Endodermal cell (in vitro differentiated cells): Measurements from ENCODE around the gene CASZ1. TPM values are rescaled to one million over a fixed set of nuclear protein-coding genes. Genes with fewer than 3 reads are reported as not detected.

ENCODE experiments used
- DNase-seq: peaks from one replicate; pipeline ENCODE4 v3.0.0-alpha.2; 2017
- H3K27ac ChIP-seq: 2 replicates; pipeline ENCODE4 v1.5.1; 2013; ENCODE audit warnings: mild to moderate bottlenecking, low read depth, low read length, moderate library complexity
- H3K27me3 ChIP-seq: 2 replicates; pipeline ENCODE4 v1.6.1; 2013; ENCODE audit warnings: mild to moderate bottlenecking, low read length, moderate library complexity; ENCODE audit not compliant: insufficient read depth, control insufficient read depth, poor library complexity, severe bottlenecking
- H3K36me3 ChIP-seq: 2 replicates; pipeline ENCODE4 v1.7.0; 2013; ENCODE audit warnings: mild to moderate bottlenecking, low read length, moderate library complexity; ENCODE audit not compliant: control insufficient read depth, insufficient read depth
- H3K4me1 ChIP-seq: one replicate; pipeline ENCODE4 v1.7.0; 2013; ENCODE audit warnings: low read length; ENCODE audit not compliant: control insufficient read depth, insufficient read depth
- H3K4me3 ChIP-seq: 2 replicates; pipeline ENCODE4 v1.5.1; 2013; ENCODE audit warnings: mild to moderate bottlenecking, low read length, moderate library complexity
- H3K9ac ChIP-seq: 2 replicates; pipeline ENCODE4 v1.6.1; 2013; ENCODE audit warnings: mild to moderate bottlenecking, low read length, moderate library complexity; ENCODE audit not compliant: poor library complexity, severe bottlenecking; ENCODE audit errors: extremely low read depth
- H3K9me3 ChIP-seq: 2 replicates; pipeline ENCODE4 v1.6.1; 2013; ENCODE audit warnings: mild to moderate bottlenecking, low read length, moderate library complexity; ENCODE audit not compliant: control insufficient read depth
- H3K27ac Mint-ChIP-seq: 2 replicates; pipeline ENCODE4 v1.8.0; 2020; ENCODE audit warnings: mixed read lengths
- H3K27me3 Mint-ChIP-seq: 2 replicates; pipeline ENCODE4 v1.8.0; 2021; ENCODE audit warnings: mild to moderate bottlenecking, mixed read lengths; ENCODE audit not compliant: insufficient read depth
- H3K36me3 Mint-ChIP-seq: 2 replicates; pipeline ENCODE4 v1.8.0; 2020; ENCODE audit warnings: low read depth, mixed read lengths
- H3K4me1 Mint-ChIP-seq: 2 replicates; pipeline ENCODE4 v1.8.0; 2020; ENCODE audit warnings: mixed read lengths
- H3K4me3 Mint-ChIP-seq: 2 replicates; pipeline ENCODE4 v1.8.0; 2020; ENCODE audit warnings: mild to moderate bottlenecking, moderate library complexity, mixed read lengths
- H3K9me3 Mint-ChIP-seq: 2 replicates; pipeline ENCODE4 v1.8.0; 2020; ENCODE audit warnings: mild to moderate bottlenecking, mixed read lengths
- CTCF ChIP-seq: fragments of 200-600 bp; sonication (generic); conservative IDR thresholded peaks from 2 replicates; pipeline ENCODE4 v1.5.0; 2021; ENCODE audit warnings: antibody characterized with exemption, mild to moderate bottlenecking
- WGBS, 2 experiments: methylation state at CpG; one replicate each; pipeline versions ENCODE4 v1.1.5 to v1.1.7; 2013; ENCODE audit warnings: missing lambda C conversion rate in 2 of 2, mixed read lengths in 1 of 2; ENCODE audit not compliant: insufficient coverage in 1 of 2, insufficient read length in 1 of 2; 5-methylcytosine and 5-hydroxymethylcytosine counted together
- total RNA-seq, 2 donors: library from RNA; stranded (reverse); fragmentation: NEBNext Ultra II Directional in 1 of 2; extraction: Animal tissue kit (Norgen Biotek cat#: 25700) in 1 of 2; gene quantifications; 2 replicates in 1 of 2; 3 replicates in 1 of 2; pipeline ENCODE4 v1.2.1, GENCODE V29; 2021

The CASZ1 gene
- total RNA-seq, 2 donors from 2014 or later = 3.5 to 5.9 TPM

GRCh38 chr1:10685196-10685807 is 111.1 kb downstream of the CASZ1 start:
- WGBS, 2 experiments = 87 to 91% methylated on average over 6 to 15 of the region's 15 CpGs
- DNase-seq = no peak
- Mint-ChIP-seq H3K4me3 (no peak overlapping the region), H3K27ac (no peak overlapping the region), H3K9me3 (no peaks in the 10 kb centered on the region), H3K27me3 (no peaks in the 10 kb centered on the region), H3K4me1 (peaks cover 37% of the 10 kb centered on the region), H3K36me3 (no peaks in the 10 kb centered on the region)
- H3K27me3 ChIP-seq = no peaks in the 10 kb centered on the region
- H3K4me1 ChIP-seq = peaks cover 21% of the 10 kb centered on the region
- H3K27ac ChIP-seq = peak overlapping the region; percentile 38
- no peaks in the 10 kb centered on the region for H3K9me3 ChIP-seq
- no peaks in the 10 kb centered on the region for H3K36me3 ChIP-seq
- H3K9ac ChIP-seq = no peak overlapping the region
- no peak for TF ChIP-seq CTCF
- H3K4me3 ChIP-seq = no peak overlapping the region

GRCh38 chr1:10684221-10684620 is 112.2 kb downstream of the CASZ1 start:
- Mint-ChIP-seq H3K4me3 (no peak overlapping the region), H3K9me3 (no peaks in the 10 kb centered on the region), H3K27ac (no peak overlapping the region), H3K4me1 (peaks cover 42% of the 10 kb centered on the region), H3K27me3 (no peaks in the 10 kb centered on the region), H3K36me3 (no peaks in the 10 kb centered on the region)
- no peak overlapping the region for H3K4me3 ChIP-seq
- no peak overlapping the region for H3K9ac ChIP-seq
- H3K27me3 ChIP-seq = no peaks in the 10 kb centered on the region
- peaks cover 22% of the 10 kb centered on the region for H3K4me1 ChIP-seq
- no peak overlapping the region for H3K27ac ChIP-seq
- no peak for TF ChIP-seq CTCF
- no peaks in the 10 kb centered on the region for H3K36me3 ChIP-seq
- 83 to 93% methylated on average over 2 to 10 of the region's 10 CpGs for WGBS, 2 experiments
- no peak for DNase-seq
- H3K9me3 ChIP-seq = no peaks in the 10 kb centered on the region

- Mint-ChIP-seq H3K4me3 (peak overlapping the region; percentile 0), H3K36me3 (no peaks in the 10 kb centered on the region), H3K27ac (no peak overlapping the region), H3K9me3 (no peaks in the 10 kb centered on the region), H3K4me1 (peaks cover 55% of the 10 kb centered on the region), H3K27me3 (no peaks in the 10 kb centered on the region)
- no peak for TF ChIP-seq CTCF
- Histone ChIP-seq H3K9me3 (no peaks in the 10 kb centered on the region), H3K4me1 (peaks cover 32% of the 10 kb centered on the region), H3K27me3 (no peaks in the 10 kb centered on the region), H3K4me3 (no peak overlapping the region), H3K27ac (peak overlapping the region; percentile 8), H3K36me3 (no peaks in the 10 kb centered on the region), H3K9ac (no peak overlapping the region)
- no peak for DNase-seq
- WGBS, 2 experiments = 65 to 71% methylated on average over 5 to 17 of the region's 17 CpGs
Observed at GRCh38 chr1:10682449-10683309, 113.8 kb downstream of the CASZ1 start.
